CD14-positive monocyte (primary cell): ENCODE measurements around the gene BTBD9. TPM values are rescaled to one million over a fixed set of nuclear protein-coding genes. Genes with fewer than 3 reads are reported as not detected.

Experiments
- DNase-seq, 3 donors: peaks; one replicate each; pipeline ENCODE4 v3.0.0-alpha.2; 2011 to 2022
- H2AFZ ChIP-seq: 2 replicates; pipeline ENCODE4 v1.6.0; 2012; ENCODE audit warnings: mild to moderate bottlenecking, low read depth, low read length, inconsistent platforms; ENCODE audit not compliant: insufficient read depth, poor library complexity, severe bottlenecking
- H3K27ac ChIP-seq, 2 donors: 1 replicate in 1 of 2; 2 replicates in 1 of 2; pipeline ENCODE4 v1.5.1; 2012 to 2013; ENCODE audit warnings: low read length in 2 of 2, control low read depth in 1 of 2, inconsistent platforms in 1 of 2, low read depth in 1 of 2, mild to moderate bottlenecking in 1 of 2
- H3K27me3 ChIP-seq, 2 donors: one replicate each; pipeline versions ENCODE4 v1.6.0 to v1.6.1; 2011 to 2013; ENCODE audit warnings: low read length in 2 of 2; ENCODE audit not compliant: control insufficient read depth in 2 of 2, insufficient read depth in 2 of 2
- H3K36me3 ChIP-seq, 2 donors: replicated peaks in 1 of 2; 1 replicate in 1 of 2; 2 replicates in 1 of 2; pipeline versions ENCODE4 v1.5.1 to v1.6.1; 2012 to 2013; ENCODE audit warnings: low read length in 2 of 2, control low read depth in 1 of 2, inconsistent platforms in 1 of 2, mild to moderate bottlenecking in 1 of 2; ENCODE audit not compliant: insufficient read depth in 2 of 2, control insufficient read depth in 1 of 2
- H3K4me1 ChIP-seq, 2 donors: 1 replicate in 1 of 2; 2 replicates in 1 of 2; pipeline versions ENCODE4 v1.5.1 to v1.6.1; 2012 to 2013; ENCODE audit warnings: low read length in 2 of 2, control low read depth in 1 of 2, inconsistent platforms in 1 of 2, mild to moderate bottlenecking in 1 of 2, moderate library complexity in 1 of 2; ENCODE audit not compliant: insufficient read depth in 2 of 2, control insufficient read depth in 1 of 2
- H3K4me2 ChIP-seq: replicated peaks from 2 replicates; pipeline ENCODE3; 2012; ENCODE audit warnings: low read length, moderate library complexity, mild to moderate bottlenecking; ENCODE audit not compliant: poor library complexity, severe bottlenecking; ENCODE audit errors: extremely low read depth
- H3K4me3 ChIP-seq, 3 experiments: fragments of 200-600 bp in 1 of 3; sonication (generic) in 1 of 3; replicated peaks in 1 of 3; 1 replicate in 2 of 3; 2 replicates in 1 of 3; pipeline ENCODE4 v1.5.1; 2011 to 2013; ENCODE audit warnings: low read length in 3 of 3, mild to moderate bottlenecking in 3 of 3, control low read depth in 2 of 3, low read depth in 2 of 3, inconsistent platforms in 1 of 3, moderate library complexity in 1 of 3
- H3K79me2 ChIP-seq: 2 replicates; pipeline ENCODE4 v1.6.0; 2012; ENCODE audit warnings: mild to moderate bottlenecking, control low read depth, inconsistent platforms, low read length, moderate library complexity; ENCODE audit not compliant: insufficient read depth
- H3K9ac ChIP-seq: 2 replicates; pipeline ENCODE4 v1.6.0; 2017; ENCODE audit warnings: low read length, mild to moderate bottlenecking; ENCODE audit not compliant: insufficient read depth, poor library complexity, severe bottlenecking
- H3K9me3 ChIP-seq, 2 donors: replicated peaks in 1 of 2; 1 replicate in 1 of 2; 2 replicates in 1 of 2; pipeline versions ENCODE4 v1.5.1 to v1.6.1; 2012 to 2013; ENCODE audit warnings: low read length in 2 of 2, control low read depth in 1 of 2; ENCODE audit not compliant: control insufficient read depth in 1 of 2, insufficient read depth in 1 of 2
- H4K20me1 ChIP-seq: 2 replicates; pipeline ENCODE4 v1.6.0; 2012; ENCODE audit warnings: mild to moderate bottlenecking, low read length, control low read depth, moderate library complexity; ENCODE audit not compliant: insufficient read depth
- H3K27ac Mint-ChIP-seq, 7 donors: one replicate each; pipeline ENCODE4 v1.8.0; 2020; ENCODE audit warnings: mild to moderate bottlenecking in 7 of 7, mixed read lengths in 7 of 7, moderate library complexity in 6 of 7, inconsistent platforms in 2 of 7
- H3K27me3 Mint-ChIP-seq, 3 donors: one replicate each; pipeline ENCODE4 v1.8.0; 2021 to 2022; ENCODE audit warnings: low read depth in 3 of 3, mild to moderate bottlenecking in 3 of 3, mixed read lengths in 3 of 3, moderate library complexity in 3 of 3, inconsistent platforms in 1 of 3
- H3K36me3 Mint-ChIP-seq, 2 donors: one replicate each; pipeline ENCODE4 v1.8.0; 2020; ENCODE audit warnings: mixed read lengths in 2 of 2, inconsistent platforms in 1 of 2, mild to moderate bottlenecking in 1 of 2
- H3K4me1 Mint-ChIP-seq: one replicate; pipeline ENCODE4 v1.8.0; 2020; ENCODE audit warnings: mild to moderate bottlenecking, mixed read lengths
- H3K4me3 Mint-ChIP-seq, 2 donors: one replicate each; pipeline ENCODE4 v1.8.0; 2020; ENCODE audit warnings: mild to moderate bottlenecking in 2 of 2, mixed read lengths in 2 of 2, moderate library complexity in 1 of 2
- H3K9me3 Mint-ChIP-seq, 7 donors: one replicate each; pipeline ENCODE4 v1.8.0; 2020 to 2022; ENCODE audit warnings: mixed read lengths in 7 of 7, mild to moderate bottlenecking in 6 of 7, moderate library complexity in 6 of 7, inconsistent platforms in 2 of 7
- WGBS: methylation state at CpG from one replicate; pipeline ENCODE4 v1.1.5; 2013; ENCODE audit warnings: missing lambda C conversion rate; ENCODE audit not compliant: insufficient coverage; 5-methylcytosine and 5-hydroxymethylcytosine counted together
- intact Hi-C, 2 donors: fragments of 100-400 bp; cut with micrococcal nuclease; formaldehyde crosslinking; loops; one replicate each; pipeline versions ENCODE4 v1.15.0 to v1.15.1; 2023
- polyA plus RNA-seq, 3 donors: library from polyadenylated mRNA; depleted of rRNA in 1 of 3; unstranded in 2 of 3; stranded (reverse) in 1 of 3; fragments of 300-500 nt in 2 of 3; fragments of >200 nt in 1 of 3; fragmentation: Illumina TruSeq in 2 of 3; gene quantifications; 1 replicate in 2 of 3; 2 replicates in 1 of 3; pipeline ENCODE4 v1.2.3, GENCODE V29; 2012 to 2021
- TF ChIP-seq, protein P1 (sequence below): fragments of 200-600 bp; IDR thresholded peaks from one replicate; pipeline ENCODE4 v1.8.0; 2022; ENCODE audit warnings: antibody characterized with exemption, mild to moderate bottlenecking

BTBD9 gene
- polyA plus RNA-seq, 3 donors = 5.2 to 7.5 (median 6.2) TPM

- Mint-ChIP-seq H3K4me1 (peaks cover 28% of the 10 kb centered on the region), H3K9me3 (peaks cover 0 to 6% (median 0%) of the 10 kb centered on the region in 7 donors), H3K4me3 (peak overlapping the region in 1 of 2 donors; percentile 41), H3K36me3 (peaks cover 22 to 24% of the 10 kb centered on the region in 2 donors), H3K27ac (peak overlapping the region in 2 of 7 donors; percentile 26 to 62), H3K27me3 (peaks cover 0 to 1% (median 0%) of the 10 kb centered on the region in 3 donors)
- Histone ChIP-seq H3K4me3 (no peak overlapping the region), H3K79me2 (no peaks in the 10 kb centered on the region), H3K27me3 (no peaks in the 10 kb centered on the region), H4K20me1 (no peaks in the 10 kb centered on the region), H3K9me3 (peaks cover 0 to 2% of the 10 kb centered on the region in 2 donors), H3K9ac (no peak overlapping the region), H2AFZ (no peak overlapping the region), H3K27ac (no peak overlapping the region), H3K36me3 (peaks cover 0 to 18% of the 10 kb centered on the region in 2 donors), H3K4me1 (peaks cover 11 to 17% of the 10 kb centered on the region in 2 donors), H3K4me2 (no peak overlapping the region)
- intact Hi-C loops = no loop called here
- WGBS = 50% methylated on average over 2 of the region's 9 CpGs
- peak; percentile 36 to 83 (median 39) for DNase-seq
- TF ChIP-seq, protein P1, sequence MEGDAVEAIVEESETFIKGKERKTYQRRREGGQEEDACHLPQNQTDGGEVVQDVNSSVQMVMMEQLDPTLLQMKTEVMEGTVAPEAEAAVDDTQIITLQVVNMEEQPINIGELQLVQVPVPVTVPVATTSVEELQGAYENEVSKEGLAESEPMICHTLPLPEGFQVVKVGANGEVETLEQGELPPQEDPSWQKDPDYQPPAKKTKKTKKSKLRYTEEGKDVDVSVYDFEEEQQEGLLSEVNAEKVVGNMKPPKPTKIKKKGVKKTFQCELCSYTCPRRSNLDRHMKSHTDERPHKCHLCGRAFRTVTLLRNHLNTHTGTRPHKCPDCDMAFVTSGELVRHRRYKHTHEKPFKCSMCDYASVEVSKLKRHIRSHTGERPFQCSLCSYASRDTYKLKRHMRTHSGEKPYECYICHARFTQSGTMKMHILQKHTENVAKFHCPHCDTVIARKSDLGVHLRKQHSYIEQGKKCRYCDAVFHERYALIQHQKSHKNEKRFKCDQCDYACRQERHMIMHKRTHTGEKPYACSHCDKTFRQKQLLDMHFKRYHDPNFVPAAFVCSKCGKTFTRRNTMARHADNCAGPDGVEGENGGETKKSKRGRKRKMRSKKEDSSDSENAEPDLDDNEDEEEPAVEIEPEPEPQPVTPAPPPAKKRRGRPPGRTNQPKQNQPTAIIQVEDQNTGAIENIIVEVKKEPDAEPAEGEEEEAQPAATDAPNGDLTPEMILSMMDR = no peak
Observed at GRCh38 chr6:38673397-38674165, 33.9 kb upstream of the BTBD9 start.

DNA sequence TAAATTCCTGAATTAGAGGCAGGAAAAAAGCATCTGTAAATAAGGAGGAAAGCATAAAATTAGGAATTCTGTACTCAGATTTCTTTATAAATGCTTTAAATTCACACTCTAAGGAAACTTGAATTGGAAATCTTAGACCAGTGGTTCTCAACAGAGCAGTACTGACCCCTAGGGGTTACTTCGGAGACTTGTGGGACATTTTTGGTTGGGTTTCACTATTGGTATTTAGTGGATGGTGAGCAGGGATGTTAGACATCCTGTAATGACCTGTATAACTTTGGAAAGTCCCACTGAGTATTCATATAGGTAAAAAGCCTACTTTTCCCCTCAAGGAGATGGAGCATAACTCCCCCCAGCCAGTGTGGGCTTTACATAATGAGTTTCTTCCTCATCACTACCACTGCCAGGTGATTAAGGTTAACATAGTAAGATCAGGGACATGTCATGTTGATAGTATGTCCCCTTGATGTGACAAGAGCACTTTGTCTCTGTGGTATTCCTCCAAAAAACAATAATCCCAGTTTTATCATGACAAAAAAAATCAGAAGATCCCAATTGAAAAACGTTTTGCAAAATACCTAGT lies 32.2 kb upstream of the BTBD9 start:
- H3K4me1 ChIP-seq = peaks cover 8 to 11% of the 10 kb centered on the region in 2 donors
- H3K27me3 ChIP-seq = no peaks in the 10 kb centered on the region
- no peak overlapping the region for H3K9ac ChIP-seq
- Mint-ChIP-seq H3K27ac (no peak overlapping the region), H3K36me3 (peaks cover 16 to 18% of the 10 kb centered on the region in 2 donors), H3K4me1 (peaks cover 14% of the 10 kb centered on the region), H3K9me3 (peaks cover 0 to 6% (median 0%) of the 10 kb centered on the region in 7 donors), H3K27me3 (peaks cover 0 to 1% (median 0%) of the 10 kb centered on the region in 3 donors), H3K4me3 (no peak overlapping the region)
- H3K9me3 ChIP-seq = peaks cover 0 to 2% of the 10 kb centered on the region in 2 donors
- no peak overlapping the region for H3K4me3 ChIP-seq
- 0% methylated on average over 1 of the region's 2 CpGs for WGBS
- TF ChIP-seq, protein P1 = peak; percentile 70
- H3K4me2 ChIP-seq = no peak overlapping the region
- DNase-seq = peak; percentile 21 to 52 (median 46)
- H4K20me1 ChIP-seq = no peaks in the 10 kb centered on the region
- no peaks in the 10 kb centered on the region for H3K79me2 ChIP-seq
- intact Hi-C loops = no loop called here
- no peak overlapping the region for H3K27ac ChIP-seq
- H3K36me3 ChIP-seq = peaks cover 0 to 18% of the 10 kb centered on the region in 2 donors
- H2AFZ ChIP-seq = no peak overlapping the region
